Stimulated activated CD4-positive, alpha-beta T cell treated with anti-CD3 and anti-CD28 coated beads, Interleukin-12 subunit alpha, Interleukin-12 subunit beta, amount 100 ng/mL, for 24 hours (primary cell): ENCODE measurements around the gene ZFP14.
"Not testable (repeated sequence)": the region's sequence is repeated elsewhere in the genome, so short reads cannot be mapped to it uniquely, and the experiment has no call there.

ENCODE experiments used
- DNase-seq, 2 experiments: peaks; one replicate each; pipeline ENCODE4 v3.0.0-alpha.2; 2020; ENCODE audit warnings: low read depth in 2 of 2

Gene ZFP14

DNA sequence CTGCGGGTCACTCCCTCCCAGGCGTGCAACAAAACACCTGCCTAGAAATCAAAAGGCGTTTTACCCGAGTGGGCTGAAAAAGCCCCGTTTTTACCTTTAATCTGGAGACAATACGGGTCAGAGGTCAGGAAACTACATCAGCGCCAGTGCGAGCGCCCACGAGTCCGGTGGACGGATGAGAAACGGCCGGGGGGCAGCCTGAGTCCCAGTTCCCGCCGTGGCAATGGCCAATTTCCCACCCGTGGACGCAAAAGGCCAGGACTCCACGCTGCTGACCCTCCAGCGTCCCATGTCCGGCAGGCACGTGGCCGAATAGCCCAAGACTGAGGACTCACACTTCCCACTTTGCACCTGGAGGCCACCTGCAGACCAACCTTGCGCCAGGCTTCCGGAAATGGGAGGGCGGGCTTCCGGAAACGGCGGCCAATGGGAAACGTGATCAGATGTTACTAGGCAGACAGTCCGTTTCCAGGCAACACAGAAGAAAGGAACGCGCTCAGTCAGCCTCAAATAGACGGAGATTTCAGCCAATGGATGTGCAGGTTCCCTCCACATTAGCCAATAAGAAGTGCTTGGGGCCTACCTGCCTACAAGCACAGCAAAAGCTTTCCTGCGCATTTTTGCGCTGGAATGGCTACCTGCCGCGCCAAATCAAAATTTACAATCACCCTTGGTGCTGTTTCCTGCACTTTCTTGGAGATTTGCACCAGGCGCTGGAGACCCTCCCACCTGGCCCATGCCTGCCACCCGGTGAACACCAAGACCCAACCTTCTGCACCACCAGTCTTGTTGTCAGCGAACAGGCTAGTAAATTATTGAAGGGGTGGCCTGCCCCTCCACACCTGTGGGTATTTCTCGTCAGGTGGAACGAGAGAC lies 47.4 kb downstream of the ZFP14 start:
- peak; percentile 35 to 36 for DNase-seq

DNA sequence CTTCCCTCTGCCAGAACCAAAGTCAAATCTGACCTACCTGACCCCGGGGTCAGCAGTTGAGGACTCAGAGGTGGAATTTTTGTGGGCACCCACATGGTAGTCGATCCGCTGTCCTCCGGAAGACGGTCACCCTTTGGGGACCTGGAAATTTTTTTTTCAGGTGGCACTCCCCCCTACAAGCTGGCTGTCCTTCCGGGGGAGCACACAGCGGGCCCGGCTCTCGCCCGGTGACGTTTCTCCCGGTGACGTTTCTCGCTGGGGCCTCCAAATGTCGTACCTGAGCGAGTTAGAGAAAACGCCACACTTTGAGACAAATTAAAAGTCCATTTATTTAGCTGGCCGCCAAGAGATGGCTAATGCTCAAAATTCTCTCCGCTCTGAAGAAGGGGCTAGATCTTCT lies 48.8 kb downstream of the ZFP14 start:
- DNase-seq, result no peak

DNA sequence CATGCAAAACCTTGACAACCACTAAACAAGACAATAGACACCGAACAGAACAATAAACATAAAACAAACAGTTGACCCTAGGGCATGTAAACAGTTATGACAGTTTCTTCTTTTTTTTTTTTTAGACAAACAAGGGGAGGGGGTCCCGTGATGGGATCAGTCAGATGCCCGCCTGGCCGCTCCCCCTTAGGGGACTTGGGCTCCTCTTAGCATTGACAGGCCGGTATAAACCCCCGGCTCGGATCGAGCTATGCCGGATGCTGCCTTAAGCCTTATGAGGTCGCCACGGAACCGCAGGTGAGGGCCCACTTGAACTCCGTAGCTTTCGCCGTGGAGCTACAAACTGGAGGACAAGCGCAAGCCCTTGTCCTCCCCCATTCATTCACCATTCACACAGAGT lies 49.5 kb downstream of the ZFP14 start:
- DNase-seq, result not testable (repeated sequence)

DNA sequence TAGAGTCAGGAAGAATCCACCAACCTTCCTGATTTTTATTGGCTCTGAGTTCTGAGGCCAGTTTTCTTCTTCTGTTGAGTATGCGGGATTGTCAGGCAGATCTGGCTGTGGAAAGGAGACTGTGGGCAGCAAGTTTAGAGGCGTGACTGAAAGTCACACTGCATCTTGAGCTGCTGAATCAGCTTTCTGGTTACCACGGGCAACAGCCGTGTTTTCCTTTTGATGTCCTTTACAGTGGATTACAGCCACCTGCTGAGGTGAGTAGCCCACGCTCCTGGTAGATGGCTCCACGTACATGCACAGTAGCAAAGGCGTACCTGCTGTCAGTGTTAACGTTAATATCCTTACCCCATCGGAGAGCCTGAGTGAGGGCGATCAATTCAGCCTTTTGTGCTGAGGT lies 52.4 kb downstream of the ZFP14 start:
- DNase-seq, result not testable (repeated sequence)

- not testable (repeated sequence) for DNase-seq
These were observed 63.8 kb downstream of the ZFP14 start for GRCh38 chr19:36315164-36315563.

- not testable (repeated sequence) for DNase-seq
These were observed 64.9 kb downstream of the ZFP14 start for GRCh38 chr19:36314053-36314452.

DNA sequence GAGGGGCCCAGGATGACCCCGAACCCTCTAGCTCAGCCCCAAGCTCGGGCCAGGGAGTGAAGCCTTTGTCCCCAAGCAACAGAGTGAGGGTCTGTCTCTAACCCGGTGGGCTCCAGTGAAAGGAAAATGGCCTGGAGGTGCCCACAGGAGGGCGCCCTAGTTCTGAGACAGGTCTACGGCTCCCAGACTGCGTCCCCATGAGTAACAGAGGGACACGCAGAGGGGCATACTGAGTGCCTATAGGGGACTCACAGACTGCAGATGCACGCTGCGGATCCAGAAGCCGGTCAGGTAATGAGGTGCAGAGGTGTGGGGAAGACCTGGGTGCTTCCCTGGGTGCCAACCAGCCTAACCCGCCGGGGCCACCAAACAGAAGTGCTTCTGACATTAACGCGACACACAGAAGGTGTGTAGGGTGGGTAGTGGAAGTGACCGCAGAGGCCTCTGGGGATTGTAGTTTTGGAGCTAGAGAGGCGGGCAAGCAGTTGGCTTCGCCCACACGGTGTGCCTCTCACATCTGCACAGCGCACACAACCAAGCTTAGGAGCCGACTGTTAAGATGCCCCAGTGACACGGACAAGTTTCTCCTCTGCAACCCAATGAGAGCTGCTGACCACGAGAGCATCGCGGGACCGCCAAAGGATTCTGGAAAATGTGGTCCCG lies 67.8 kb downstream of the ZFP14 start:
- DNase-seq, result not testable (repeated sequence)

DNA sequence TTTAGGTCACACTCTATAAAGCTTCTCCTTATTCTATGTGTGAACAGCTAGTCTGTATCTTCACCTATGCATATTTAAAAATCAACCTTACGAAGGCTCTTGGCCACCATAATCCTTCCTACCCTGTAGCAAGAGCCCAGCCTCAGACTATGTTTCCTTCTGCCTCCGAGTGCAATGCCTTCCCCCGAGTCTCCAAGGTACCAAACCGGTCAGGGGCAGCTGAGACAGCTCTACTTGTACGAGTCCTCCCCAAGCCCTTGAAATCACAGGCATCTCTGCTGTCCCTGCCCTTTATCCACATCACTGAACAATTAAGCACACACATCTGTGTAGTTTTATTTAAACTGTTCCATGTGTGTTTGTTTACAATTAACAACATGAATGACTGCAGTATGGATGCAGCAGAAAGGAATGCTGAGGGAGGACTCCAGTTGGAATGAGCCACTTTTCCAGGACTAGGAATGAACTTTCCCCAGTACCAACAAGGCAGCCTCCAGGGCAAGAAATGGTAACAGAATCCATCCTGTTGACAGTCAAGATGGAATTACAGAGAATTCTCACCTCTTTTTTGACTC lies 68.5 kb downstream of the ZFP14 start:
- not testable (repeated sequence) for DNase-seq

GRCh38 chr19:36309759-36310158 lies 69.2 kb downstream of the ZFP14 start:
- not testable (repeated sequence) for DNase-seq

DNA sequence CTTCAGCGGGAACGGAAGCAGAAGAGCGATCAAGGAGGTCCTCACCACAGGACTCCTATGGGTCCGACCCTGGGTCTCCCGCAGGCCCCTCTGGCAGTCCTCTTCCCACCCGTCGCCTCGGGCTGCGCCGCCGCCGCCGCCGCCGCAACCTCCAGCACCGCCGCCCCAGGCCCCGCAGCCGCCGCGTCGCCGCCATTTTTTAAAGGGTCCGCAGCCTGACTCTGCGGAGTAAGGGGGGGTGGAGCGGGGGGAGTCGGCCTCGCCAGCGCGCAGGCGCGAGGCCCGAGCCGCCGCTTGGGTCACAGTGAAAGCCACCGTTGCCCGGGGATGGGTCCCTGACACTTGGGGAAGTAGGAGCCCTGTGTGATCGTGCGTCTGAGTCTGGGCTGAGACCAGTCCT lies 69.7 kb downstream of the ZFP14 start:
- DNase-seq, result not testable (repeated sequence)

GRCh38 chr19:36292317-36292716 lies 86.7 kb downstream of the ZFP14 start:
- not testable (repeated sequence) for DNase-seq
